ENCODE measurements around the gene ZNF839. TPM values are rescaled to one million over a fixed set of nuclear protein-coding genes. Genes with fewer than 3 reads are reported as not detected.
"Not testable (repeated sequence)": the region's sequence is repeated elsewhere in the genome, so short reads cannot be mapped to it uniquely, and the experiment has no call there.

ZNF839 gene
- polyA plus RNA-seq, 3 donors, result 0.47 to 17.0 (median 1.7) TPM

- Mint-ChIP-seq H3K4me1 (peaks cover 7% of the 10 kb centered on the region), H3K36me3 (peaks cover 8 to 10% of the 10 kb centered on the region in 2 donors), H3K27me3 (ENCODE audit: low read depth in 3 of 3) (peaks cover 0 to 2% (median 0%) of the 10 kb centered on the region in 3 donors), H3K27ac (peak overlapping the region in 1 of 7 donors; percentile 11), H3K4me3 (no peak overlapping the region), H3K9me3 (no peaks in the 10 kb centered on the region)
- H3K9me3 ChIP-seq (replicated peaks in 1 of 2; ENCODE audit: control insufficient read depth in 1 of 2, insufficient read depth in 1 of 2, low read length in 2 of 2), result no peaks in the 10 kb centered on the region
- no peak overlapping the region for H3K4me3 ChIP-seq (replicated peaks in 1 of 3; ENCODE audit: low read depth in 2 of 3, low read length in 3 of 3)
- peaks cover 0 to 9% of the 10 kb centered on the region in 2 donors for H3K36me3 ChIP-seq (replicated peaks in 1 of 2; ENCODE audit: control insufficient read depth in 1 of 2, insufficient read depth in 2 of 2, low read length in 2 of 2)
- no peak for DNase-seq
- H3K79me2 ChIP-seq (ENCODE audit: insufficient read depth, low read length), result no peaks in the 10 kb centered on the region
- no peak for TF ChIP-seq CTCF (IDR thresholded peaks at IDR 0.05)
- H3K4me1 ChIP-seq (ENCODE audit: control insufficient read depth in 1 of 2, insufficient read depth in 2 of 2, low read length in 2 of 2), result peaks cover 3 to 7% of the 10 kb centered on the region in 2 donors
- no peaks in the 10 kb centered on the region for H4K20me1 ChIP-seq (ENCODE audit: insufficient read depth, low read length)
- intact Hi-C loops (cut with micrococcal nuclease), result loop anchor here in 1 of 2 donors (10.0 kb wide), 1 partner anchor 191 kb away; the partner anchor contains the start of gene WDR20
- no peak overlapping the region for H3K4me2 ChIP-seq (replicated peaks; ENCODE audit: extremely low read depth, low read length, poor library complexity, severe bottlenecking)
- H2AFZ ChIP-seq (ENCODE audit: insufficient read depth, low read depth, low read length, poor library complexity, severe bottlenecking), result no peak overlapping the region
- H3K27ac ChIP-seq (ENCODE audit: low read depth in 1 of 2, low read length in 2 of 2), result no peak overlapping the region
- no peaks in the 10 kb centered on the region for H3K27me3 ChIP-seq (ENCODE audit: control insufficient read depth in 2 of 2, insufficient read depth in 2 of 2, low read length in 2 of 2)
- WGBS (ENCODE audit: insufficient coverage), result 97% methylated on average over 7 of the region's 9 CpGs
- H3K9ac ChIP-seq (ENCODE audit: insufficient read depth, low read length, poor library complexity, severe bottlenecking), result no peak overlapping the region
Measured at GRCh38 chr14:102325791-102326345, 6.3 kb downstream of the ZNF839 start.

GRCh38 chr14:102326583-102326982, 7.0 kb downstream of the ZNF839 start:
- Histone ChIP-seq H3K9ac (ENCODE audit: insufficient read depth, low read length, poor library complexity, severe bottlenecking) (no peak overlapping the region), H3K4me3 (replicated peaks in 1 of 3; ENCODE audit: low read depth in 2 of 3, low read length in 3 of 3) (no peak overlapping the region), H3K4me2 (replicated peaks; ENCODE audit: extremely low read depth, low read length, poor library complexity, severe bottlenecking) (no peak overlapping the region), H3K9me3 (replicated peaks in 1 of 2; ENCODE audit: control insufficient read depth in 1 of 2, insufficient read depth in 1 of 2, low read length in 2 of 2) (no peaks in the 10 kb centered on the region), H4K20me1 (ENCODE audit: insufficient read depth, low read length) (no peaks in the 10 kb centered on the region), H3K79me2 (ENCODE audit: insufficient read depth, low read length) (no peaks in the 10 kb centered on the region), H2AFZ (ENCODE audit: insufficient read depth, low read depth, low read length, poor library complexity, severe bottlenecking) (no peak overlapping the region), H3K27me3 (ENCODE audit: control insufficient read depth in 2 of 2, insufficient read depth in 2 of 2, low read length in 2 of 2) (no peaks in the 10 kb centered on the region), H3K4me1 (ENCODE audit: control insufficient read depth in 1 of 2, insufficient read depth in 2 of 2, low read length in 2 of 2) (peaks cover 3 to 7% of the 10 kb centered on the region in 2 donors), H3K36me3 (replicated peaks in 1 of 2; ENCODE audit: control insufficient read depth in 1 of 2, insufficient read depth in 2 of 2, low read length in 2 of 2) (peaks cover 0 to 10% of the 10 kb centered on the region in 2 donors), H3K27ac (ENCODE audit: low read depth in 1 of 2, low read length in 2 of 2) (no peak overlapping the region)
- peaks cover 0 to 2% (median 1%) of the 10 kb centered on the region in 3 donors for H3K27me3 Mint-ChIP-seq (ENCODE audit: low read depth in 3 of 3)
- DNase-seq, result no peak
- intact Hi-C loops (cut with micrococcal nuclease), result loop anchor here in 1 of 2 donors (10.0 kb wide), 1 partner anchor 192 kb away; the partner anchor contains the start of gene WDR20
- no peaks in the 10 kb centered on the region for H3K9me3 Mint-ChIP-seq
- 98% methylated on average over 10 of the region's 14 CpGs for WGBS (ENCODE audit: insufficient coverage)
- TF ChIP-seq CTCF (IDR thresholded peaks at IDR 0.05), result no peak
- H3K36me3 Mint-ChIP-seq, result peaks cover 10 to 14% of the 10 kb centered on the region in 2 donors
- H3K4me1 Mint-ChIP-seq, result peaks cover 7% of the 10 kb centered on the region
- no peak overlapping the region for H3K4me3 Mint-ChIP-seq
- peak overlapping the region in 1 of 7 donors; percentile 30 for H3K27ac Mint-ChIP-seq

DNA sequence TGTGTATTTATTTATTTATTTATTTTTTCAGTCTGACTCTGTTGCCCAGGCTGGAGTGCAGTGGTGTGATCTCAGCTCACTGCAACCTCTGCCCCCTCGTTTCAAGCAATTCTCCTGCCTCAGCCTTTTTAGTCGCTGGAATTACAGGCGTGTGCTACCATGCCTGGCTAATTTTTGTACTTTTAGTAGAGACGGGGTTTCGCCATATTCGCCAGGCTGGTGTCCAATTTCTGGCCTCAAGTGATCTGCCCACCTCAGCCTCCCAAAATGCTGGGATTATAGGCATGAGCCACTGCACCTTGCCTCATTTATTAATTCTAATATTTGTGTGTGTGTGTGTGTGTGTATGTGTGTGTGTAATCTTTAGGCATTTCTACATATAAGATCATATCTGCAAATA, 9.8 kb downstream of the ZNF839 start:
- not testable (repeated sequence) for H3K79me2 ChIP-seq (ENCODE audit: insufficient read depth, low read length); H3K4me3 ChIP-seq (replicated peaks in 1 of 3; ENCODE audit: low read depth in 2 of 3, low read length in 3 of 3); H3K9me3 ChIP-seq (replicated peaks in 1 of 2; ENCODE audit: control insufficient read depth in 1 of 2, insufficient read depth in 1 of 2, low read length in 2 of 2); H2AFZ ChIP-seq (ENCODE audit: insufficient read depth, low read depth, low read length, poor library complexity, severe bottlenecking); H3K4me1 Mint-ChIP-seq; DNase-seq; H4K20me1 ChIP-seq (ENCODE audit: insufficient read depth, low read length); H3K27ac ChIP-seq (ENCODE audit: low read depth in 1 of 2, low read length in 2 of 2); H3K4me2 ChIP-seq (replicated peaks; ENCODE audit: extremely low read depth, low read length, poor library complexity, severe bottlenecking); H3K4me3 Mint-ChIP-seq; H3K9ac ChIP-seq (ENCODE audit: insufficient read depth, low read length, poor library complexity, severe bottlenecking); H3K9me3 Mint-ChIP-seq; H3K27me3 ChIP-seq (ENCODE audit: control insufficient read depth in 2 of 2, insufficient read depth in 2 of 2, low read length in 2 of 2); H3K27me3 Mint-ChIP-seq (ENCODE audit: low read depth in 3 of 3); H3K4me1 ChIP-seq (ENCODE audit: control insufficient read depth in 1 of 2, insufficient read depth in 2 of 2, low read length in 2 of 2)
- WGBS (ENCODE audit: insufficient coverage), result 97% methylated on average over 3 of the region's 6 CpGs
- intact Hi-C loops (cut with micrococcal nuclease), result loop anchor here in 1 of 2 donors (10.0 kb wide), 1 partner anchor 195 kb away; the partner anchor contains the start of gene WDR20
- H3K36me3 ChIP-seq (replicated peaks in 1 of 2; ENCODE audit: control insufficient read depth in 1 of 2, insufficient read depth in 2 of 2, low read length in 2 of 2), result peaks cover 0 to 20% of the 10 kb centered on the region in 2 donors
- Mint-ChIP-seq H3K27ac (peak overlapping the region in 2 of 7 donors; percentile 50 to 61), H3K36me3 (peaks cover 24 to 34% of the 10 kb centered on the region in 2 donors)

All from CD14-positive monocyte (primary cell).